Activated naive CD8-positive, alpha-beta T cell treated with anti-CD3 and anti-CD28 coated beads, Interleukin-2, amount 50 U/mL, for 24 hours (primary cell): ENCODE measurements around the gene GNMT.

Experiments used
- ATAC-seq: fragments of 150-1000 bp; cut with Tn5 transposase; one replicate; pipeline ENCODE4 v1.10.0; 2021
- DNase-seq: peaks from one replicate; pipeline ENCODE4 v3.0.0; 2021
- H3K27ac Mint-ChIP-seq: one replicate; pipeline ENCODE4 v1.8.0; 2021; ENCODE audit warnings: mild to moderate bottlenecking, mixed read lengths
- H3K27me3 Mint-ChIP-seq: one replicate; pipeline ENCODE4 v1.8.0; 2021; ENCODE audit warnings: mixed read lengths
- H3K36me3 Mint-ChIP-seq: one replicate; pipeline ENCODE4 v1.8.0; 2021; ENCODE audit warnings: low read depth, mixed read lengths
- H3K4me1 Mint-ChIP-seq: one replicate; pipeline ENCODE4 v1.8.0; 2021; ENCODE audit warnings: mixed read lengths
- H3K4me3 Mint-ChIP-seq: one replicate; pipeline ENCODE4 v1.8.0; 2021; ENCODE audit warnings: mild to moderate bottlenecking, moderate library complexity, mixed read lengths
- H3K9me3 Mint-ChIP-seq: one replicate; pipeline ENCODE4 v1.8.0; 2021; ENCODE audit warnings: mixed read lengths

GNMT gene

DNA sequence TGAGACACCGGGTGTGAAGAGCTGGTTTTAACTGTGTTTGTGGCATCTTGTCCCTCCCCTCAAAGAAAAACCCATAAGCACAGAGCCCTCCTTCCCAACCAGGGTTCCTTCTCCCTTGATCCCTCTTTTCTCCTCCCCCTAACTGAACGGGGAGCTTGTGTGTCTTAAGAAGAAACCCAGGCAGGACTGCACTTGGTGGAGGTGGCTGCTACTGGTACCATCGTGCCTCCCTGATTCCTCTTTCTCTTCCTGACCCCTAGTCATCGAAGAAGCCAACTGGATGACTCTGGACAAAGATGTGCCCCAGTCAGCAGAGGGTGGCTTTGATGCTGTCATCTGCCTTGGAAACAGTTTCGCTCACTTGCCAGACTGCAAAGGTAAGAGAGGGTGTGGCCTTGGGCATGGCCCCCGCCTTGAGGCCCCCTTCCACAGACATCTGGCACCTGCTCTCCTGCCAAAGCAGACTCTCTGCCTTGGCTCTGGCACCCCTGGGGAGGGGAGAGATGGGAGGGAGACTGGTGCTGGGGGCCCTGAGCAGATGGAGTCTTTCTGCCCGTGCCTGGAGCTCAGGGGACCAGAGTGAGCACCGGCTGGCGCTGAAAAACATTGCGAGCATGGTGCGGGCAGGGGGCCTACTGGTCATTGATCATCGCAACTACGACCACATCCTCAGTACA lies 2.1 kb downstream of the GNMT start:
- ATAC-seq = no peak
- H3K36me3 Mint-ChIP-seq = peaks cover 1% of the 10 kb centered on the region
- no peak for DNase-seq
- no peaks in the 10 kb centered on the region for H3K9me3 Mint-ChIP-seq
- H3K4me3 Mint-ChIP-seq = no peak overlapping the region
- peaks cover 12% of the 10 kb centered on the region for H3K4me1 Mint-ChIP-seq
- H3K27me3 Mint-ChIP-seq = peaks cover 1% of the 10 kb centered on the region
- no peak overlapping the region for H3K27ac Mint-ChIP-seq

DNA sequence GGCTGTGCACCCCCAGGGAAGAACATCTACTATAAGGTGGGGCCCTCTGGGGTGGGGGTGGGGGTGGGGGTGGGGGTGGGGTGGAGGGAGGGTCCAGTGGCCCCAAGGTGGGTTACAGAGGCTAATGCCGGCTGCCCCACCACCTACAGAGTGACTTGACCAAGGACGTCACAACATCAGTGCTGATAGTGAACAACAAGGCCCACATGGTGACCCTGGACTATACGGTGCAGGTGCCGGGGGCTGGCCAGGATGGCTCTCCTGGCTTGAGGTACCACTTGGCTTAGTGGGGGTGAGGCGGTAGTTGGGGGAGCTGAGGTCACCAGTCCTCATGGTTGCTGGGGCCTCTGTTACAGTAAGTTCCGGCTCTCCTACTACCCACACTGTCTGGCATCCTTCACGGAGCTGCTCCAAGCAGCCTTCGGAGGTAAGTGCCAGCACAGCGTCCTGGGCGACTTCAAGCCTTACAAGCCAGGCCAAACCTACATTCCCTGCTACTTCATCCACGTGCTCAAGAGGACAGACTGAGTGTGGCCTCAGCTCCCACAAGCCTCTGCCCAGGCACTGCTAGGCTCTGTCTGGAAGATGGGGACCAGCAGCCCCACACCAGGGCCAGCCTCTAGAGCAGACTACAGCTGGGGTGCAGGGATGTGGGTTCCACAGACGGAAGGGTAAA lies 2.8 kb downstream of the GNMT start:
- Mint-ChIP-seq H3K4me3 (no peak overlapping the region), H3K36me3 (peaks cover 1% of the 10 kb centered on the region), H3K4me1 (peaks cover 12% of the 10 kb centered on the region), H3K27me3 (peaks cover 1% of the 10 kb centered on the region), H3K9me3 (no peaks in the 10 kb centered on the region), H3K27ac (no peak overlapping the region)
- DNase-seq = no peak
- no peak for ATAC-seq

DNA sequence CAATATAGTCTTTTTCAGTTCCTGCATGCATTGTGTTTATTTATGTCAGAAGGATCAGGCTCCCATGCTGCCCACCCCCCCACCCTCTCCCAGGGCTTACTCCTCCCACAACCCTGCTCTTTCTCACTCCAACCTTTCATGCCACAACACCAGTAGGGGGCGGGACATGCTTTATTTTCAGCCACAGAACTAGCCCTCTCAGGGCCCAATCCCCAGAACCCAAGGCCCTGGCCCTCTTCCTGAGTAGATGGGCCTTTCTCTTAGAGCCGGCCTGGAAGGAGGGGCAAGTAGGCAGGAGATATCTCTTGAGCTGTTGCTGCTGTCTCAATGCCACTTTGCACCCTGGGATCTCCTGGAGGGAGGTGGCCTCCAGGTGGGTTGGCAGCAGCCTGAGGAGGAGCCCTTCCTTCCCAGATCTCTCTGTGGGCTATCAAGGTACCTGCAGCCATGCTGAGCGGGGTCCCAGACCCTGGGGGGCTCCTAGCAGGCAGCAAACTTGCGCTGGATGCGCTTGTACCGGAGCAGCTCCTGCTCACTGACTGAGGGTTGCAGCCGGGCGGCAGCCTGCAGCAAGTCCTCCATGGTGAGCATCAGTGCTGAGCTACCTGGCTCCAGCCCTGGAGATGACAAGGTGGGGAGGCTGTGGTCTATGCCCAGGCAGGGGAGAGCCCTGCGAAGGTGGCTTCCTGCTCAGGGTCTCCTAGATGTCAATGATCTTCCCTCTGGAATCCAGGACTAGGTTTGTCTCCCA lies 3.5 kb downstream of the GNMT start:
- DNase-seq (peak; percentile 46), ATAC-seq (peak; percentile 41)
- H3K9me3 Mint-ChIP-seq = no peaks in the 10 kb centered on the region
- H3K36me3 Mint-ChIP-seq = peaks cover 1% of the 10 kb centered on the region
- peaks cover 12% of the 10 kb centered on the region for H3K4me1 Mint-ChIP-seq
- no peak overlapping the region for H3K27ac Mint-ChIP-seq
- peaks cover 1% of the 10 kb centered on the region for H3K27me3 Mint-ChIP-seq
- H3K4me3 Mint-ChIP-seq = no peak overlapping the region

DNA sequence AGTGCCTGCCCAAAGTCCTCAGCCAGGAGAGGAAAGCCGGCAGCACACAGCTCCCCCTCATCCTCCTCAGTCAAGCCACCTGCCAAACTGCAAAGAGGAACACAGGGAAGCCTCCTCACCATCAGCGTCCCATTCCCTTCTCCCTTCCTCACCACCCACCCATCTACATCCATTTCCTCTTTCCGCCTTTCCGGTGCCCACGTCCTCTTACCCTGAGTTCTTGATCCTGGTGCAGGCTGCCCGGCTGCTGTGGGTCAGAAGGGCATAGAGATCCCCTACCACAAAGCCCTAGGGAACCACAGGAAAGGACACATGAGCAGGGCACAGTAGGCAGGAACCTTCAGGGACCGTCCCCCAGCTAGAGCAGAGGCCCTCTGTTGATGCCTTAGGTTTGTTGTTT lies 6.0 kb downstream of the GNMT start:
- H3K27me3 Mint-ChIP-seq = no peaks in the 10 kb centered on the region
- DNase-seq (no peak), ATAC-seq (no peak)
- H3K27ac Mint-ChIP-seq = no peak overlapping the region
- H3K36me3 Mint-ChIP-seq = peaks cover 1% of the 10 kb centered on the region
- H3K4me3 Mint-ChIP-seq = no peak overlapping the region
- peaks cover 15% of the 10 kb centered on the region for H3K4me1 Mint-ChIP-seq
- no peaks in the 10 kb centered on the region for H3K9me3 Mint-ChIP-seq

DNA sequence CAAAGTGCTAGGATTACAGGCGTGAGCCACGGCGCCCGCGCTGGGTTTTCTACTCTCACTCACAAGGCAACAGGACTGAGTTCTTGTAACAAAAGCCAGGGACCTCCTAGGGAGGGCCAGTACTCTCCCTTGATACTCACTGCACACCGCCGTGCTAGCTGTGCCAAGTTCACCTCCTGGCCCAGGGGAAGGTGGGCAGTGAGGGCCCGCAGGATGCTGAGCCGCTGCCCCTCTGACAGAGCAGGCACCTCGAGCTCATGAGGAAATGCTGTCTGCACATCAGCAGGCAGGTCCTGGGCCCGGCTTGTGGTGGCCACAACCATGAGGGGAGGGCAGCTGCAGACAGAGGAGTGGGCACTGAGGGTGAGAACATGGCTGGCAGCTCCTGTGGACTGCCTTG lies 6.7 kb downstream of the GNMT start:
- DNase-seq (no peak), ATAC-seq (no peak)
- Mint-ChIP-seq H3K9me3 (no peaks in the 10 kb centered on the region), H3K36me3 (peaks cover 1% of the 10 kb centered on the region), H3K27me3 (no peaks in the 10 kb centered on the region), H3K27ac (no peak overlapping the region), H3K4me3 (no peak overlapping the region), H3K4me1 (peaks cover 18% of the 10 kb centered on the region)

DNA sequence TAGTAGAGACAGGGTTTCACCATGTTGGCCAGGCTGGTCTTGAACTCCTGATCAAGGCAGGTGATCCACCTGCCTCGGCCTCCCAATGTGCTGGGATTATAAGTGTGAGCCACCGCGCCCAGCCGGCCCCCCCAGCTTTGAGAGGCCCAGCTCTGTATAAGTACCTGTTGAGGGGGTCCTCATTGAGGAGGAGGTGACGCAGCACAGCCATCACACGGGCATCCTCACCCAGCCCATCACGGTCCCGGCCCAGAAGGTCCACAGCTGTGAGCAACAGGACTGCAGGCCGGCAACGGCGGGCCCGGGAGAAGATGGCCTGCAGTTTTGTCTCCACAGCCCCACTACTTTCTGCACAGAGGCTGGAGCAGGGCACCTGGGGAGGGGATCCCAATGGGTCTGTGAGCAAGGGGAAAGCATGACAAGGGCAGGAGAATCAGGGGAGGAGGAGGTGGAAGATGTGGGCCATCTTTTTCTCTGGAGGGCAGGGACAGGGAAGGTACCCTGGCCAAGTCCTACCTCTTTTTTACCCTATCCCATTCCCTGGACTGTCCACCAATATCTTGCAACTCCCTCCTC lies 7.7 kb downstream of the GNMT start:
- no peak for ATAC-seq
- H3K36me3 Mint-ChIP-seq = no peaks in the 10 kb centered on the region

DNA sequence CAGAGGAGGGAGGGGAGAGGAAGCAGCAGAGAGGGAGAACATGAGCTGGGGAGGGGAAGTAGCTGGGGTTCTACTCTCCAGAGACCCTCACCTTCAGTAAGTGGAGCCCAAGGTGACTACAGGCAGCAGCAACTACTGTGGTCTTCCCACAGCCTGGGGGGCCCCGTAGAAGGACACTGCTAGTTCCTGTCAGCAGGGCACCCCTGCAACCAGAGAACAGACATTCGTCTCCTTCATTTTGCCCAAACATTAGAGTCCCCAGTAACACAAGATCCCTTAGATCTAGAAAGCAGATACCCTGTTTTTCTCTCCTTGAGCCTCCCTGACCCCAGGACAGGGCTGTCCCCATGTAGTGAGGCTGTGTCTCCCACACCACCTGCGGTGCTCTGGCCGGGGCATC lies 8.2 kb downstream of the GNMT start:
- no peak overlapping the region for H3K27ac Mint-ChIP-seq
- ATAC-seq = no peak
- H3K9me3 Mint-ChIP-seq = no peaks in the 10 kb centered on the region

More for the DNA sequence above, 7.7 kb downstream of the GNMT start:
- peaks cover 18% of the 10 kb centered on the region for H3K4me1 Mint-ChIP-seq
- no peaks in the 10 kb centered on the region for H3K9me3 Mint-ChIP-seq
- H3K27me3 Mint-ChIP-seq = no peaks in the 10 kb centered on the region
- no peak overlapping the region for H3K27ac Mint-ChIP-seq
- H3K4me3 Mint-ChIP-seq = no peak overlapping the region
- no peak for DNase-seq

DNA sequence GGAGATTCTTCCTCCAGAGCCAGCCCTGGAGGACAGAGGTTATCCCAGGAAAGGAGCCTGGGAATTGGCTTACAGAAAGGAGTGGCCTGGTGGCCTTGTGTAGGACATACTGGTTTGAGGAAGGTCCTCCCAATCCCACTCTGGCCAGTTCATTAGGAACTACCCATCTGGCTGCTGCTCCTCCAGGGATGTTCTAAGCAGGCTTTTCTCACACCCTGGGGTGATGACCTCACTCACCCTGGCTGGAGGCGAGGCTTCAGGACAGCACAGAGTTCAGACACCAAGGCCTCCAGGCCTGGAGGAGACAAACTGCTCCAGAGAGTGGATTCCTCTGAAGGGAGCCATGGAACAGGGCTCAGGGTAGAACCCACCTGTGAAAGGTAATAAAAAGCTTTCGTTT lies 8.9 kb downstream of the GNMT start:
- Mint-ChIP-seq H3K9me3 (no peaks in the 10 kb centered on the region), H3K4me3 (no peak overlapping the region), H3K36me3 (no peaks in the 10 kb centered on the region), H3K4me1 (peaks cover 23% of the 10 kb centered on the region), H3K27me3 (no peaks in the 10 kb centered on the region), H3K27ac (no peak overlapping the region)
- ATAC-seq (no peak), DNase-seq (no peak)

More for the DNA sequence above, 8.2 kb downstream of the GNMT start:
- no peak overlapping the region for H3K4me3 Mint-ChIP-seq
- H3K4me1 Mint-ChIP-seq = peaks cover 19% of the 10 kb centered on the region
- H3K36me3 Mint-ChIP-seq = no peaks in the 10 kb centered on the region
- no peaks in the 10 kb centered on the region for H3K27me3 Mint-ChIP-seq
- DNase-seq = no peak

DNA sequence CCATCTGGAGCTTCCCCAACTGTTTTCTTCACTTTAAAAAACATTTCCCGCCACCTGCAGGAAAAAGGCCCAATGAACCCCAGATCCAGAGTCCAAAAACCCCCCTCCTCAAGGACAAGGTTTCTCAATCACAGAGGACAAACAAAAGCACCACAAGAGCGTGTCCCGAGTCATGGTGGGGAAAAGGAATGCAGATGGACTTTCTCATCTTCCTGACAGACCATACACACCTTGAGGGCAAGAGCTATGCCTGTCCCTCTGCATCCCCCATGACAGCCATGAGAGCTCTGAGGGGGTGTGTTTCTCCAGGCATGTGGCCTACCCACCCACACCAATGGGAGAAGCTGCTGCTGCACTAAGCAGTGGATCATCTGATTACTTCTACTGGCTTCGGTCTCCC lies 9.4 kb downstream of the GNMT start:
- Mint-ChIP-seq H3K27ac (no peak overlapping the region), H3K9me3 (no peaks in the 10 kb centered on the region), H3K36me3 (no peaks in the 10 kb centered on the region), H3K4me3 (no peak overlapping the region), H3K27me3 (no peaks in the 10 kb centered on the region), H3K4me1 (peaks cover 28% of the 10 kb centered on the region)
- ATAC-seq (no peak), DNase-seq (no peak)

DNA sequence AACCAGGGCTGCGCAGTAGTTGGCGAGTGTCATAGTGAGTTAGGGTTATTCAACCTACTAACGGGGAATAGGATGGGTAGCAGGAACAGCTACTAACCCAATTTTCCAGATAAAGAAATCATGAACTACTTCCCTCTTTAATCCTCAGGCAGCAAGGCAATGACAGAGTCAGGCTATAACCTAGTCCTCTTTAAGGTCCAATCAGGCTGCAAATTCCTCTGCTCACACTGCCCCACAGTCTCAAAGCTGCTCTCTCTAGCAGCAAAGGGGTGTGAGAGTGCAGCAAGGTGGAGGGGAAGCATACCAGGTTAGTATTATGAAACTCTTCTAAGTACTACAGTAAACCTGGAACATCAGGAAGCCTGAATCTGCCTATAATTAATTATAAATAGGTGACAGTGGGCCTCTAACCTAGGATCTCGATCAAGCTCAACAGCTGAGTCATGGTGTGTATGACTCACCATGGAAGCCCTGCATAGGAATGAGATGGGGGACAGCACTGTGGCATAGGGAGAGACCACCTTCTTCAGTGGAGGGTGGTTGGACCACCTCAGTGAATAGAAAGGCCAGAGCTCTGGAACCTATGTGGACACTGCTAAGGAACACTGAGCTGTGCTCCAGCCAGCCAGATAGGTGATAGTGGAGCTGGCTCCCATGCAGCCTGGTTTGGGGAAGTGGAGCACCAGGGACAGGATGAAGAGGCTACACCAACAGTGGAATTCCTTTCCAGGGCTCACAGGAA lies 10.5 kb downstream of the GNMT start:
- Mint-ChIP-seq H3K27ac (peak overlapping the region; percentile 5), H3K36me3 (peaks cover 2% of the 10 kb centered on the region), H3K4me3 (no peak overlapping the region)

DNA sequence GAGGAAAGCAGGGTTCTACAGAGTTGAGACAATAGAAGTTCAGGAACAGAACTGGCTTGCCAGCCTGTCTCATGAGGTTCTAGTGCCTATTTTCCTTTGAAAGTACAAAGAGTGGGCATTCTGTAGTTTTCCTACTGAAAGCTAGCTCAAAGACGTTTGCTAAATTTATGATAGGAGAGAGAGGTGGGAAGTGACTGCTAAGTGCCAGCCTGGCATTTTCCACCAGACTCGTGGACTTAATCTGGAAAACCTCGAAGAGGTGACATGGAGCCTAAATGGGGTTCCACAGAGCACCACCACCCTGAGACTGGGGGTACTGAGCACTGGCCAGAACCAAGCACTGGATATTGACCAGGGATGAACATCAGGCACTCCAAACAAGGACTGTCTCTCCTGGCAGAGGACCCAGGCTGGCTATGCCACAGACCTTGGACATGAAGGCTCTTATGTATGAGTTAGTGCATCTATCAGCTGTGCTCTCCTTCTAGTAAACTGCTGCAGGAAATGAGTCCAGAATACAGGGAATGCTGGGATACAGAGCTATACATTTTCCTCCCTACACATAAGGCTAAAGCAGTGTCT lies 11.3 kb downstream of the GNMT start:
- Mint-ChIP-seq H3K36me3 (peaks cover 8% of the 10 kb centered on the region), H3K4me3 (no peak overlapping the region), H3K9me3 (no peaks in the 10 kb centered on the region), H3K27ac (no peak overlapping the region), H3K4me1 (peaks cover 45% of the 10 kb centered on the region), H3K27me3 (no peaks in the 10 kb centered on the region)
- DNase-seq = no peak
- no peak for ATAC-seq

More for the DNA sequence above, 10.5 kb downstream of the GNMT start:
- H3K4me1 Mint-ChIP-seq = peaks cover 37% of the 10 kb centered on the region
- ATAC-seq (peak; percentile 81), DNase-seq (peak; percentile 38)
- no peaks in the 10 kb centered on the region for H3K27me3 Mint-ChIP-seq
- no peaks in the 10 kb centered on the region for H3K9me3 Mint-ChIP-seq

DNA sequence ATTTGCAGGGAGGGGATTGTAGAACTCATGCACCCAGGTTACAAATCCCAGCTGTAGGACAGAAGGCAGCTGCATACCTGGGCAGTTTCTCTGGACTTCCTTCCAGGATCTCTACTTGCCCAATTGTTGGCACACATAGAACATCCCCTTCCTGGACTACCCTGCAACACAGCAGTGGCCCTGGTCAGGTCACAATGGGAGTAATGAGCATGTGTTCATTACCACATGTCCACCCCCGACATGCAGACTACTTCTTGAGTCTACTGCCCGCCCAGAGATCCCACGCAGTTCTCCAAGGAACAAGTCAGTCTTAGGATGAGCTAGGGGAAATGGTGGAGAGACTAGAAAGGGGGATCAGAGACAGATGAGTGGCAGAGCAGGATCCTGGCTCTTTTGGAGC lies 13.4 kb downstream of the GNMT start:
- Mint-ChIP-seq H3K36me3 (peaks cover 16% of the 10 kb centered on the region), H3K9me3 (no peaks in the 10 kb centered on the region), H3K27me3 (no peaks in the 10 kb centered on the region), H3K4me1 (peaks cover 54% of the 10 kb centered on the region), H3K4me3 (no peak overlapping the region), H3K27ac (peak overlapping the region; percentile 22)
- ATAC-seq = no peak
- no peak for DNase-seq

DNA sequence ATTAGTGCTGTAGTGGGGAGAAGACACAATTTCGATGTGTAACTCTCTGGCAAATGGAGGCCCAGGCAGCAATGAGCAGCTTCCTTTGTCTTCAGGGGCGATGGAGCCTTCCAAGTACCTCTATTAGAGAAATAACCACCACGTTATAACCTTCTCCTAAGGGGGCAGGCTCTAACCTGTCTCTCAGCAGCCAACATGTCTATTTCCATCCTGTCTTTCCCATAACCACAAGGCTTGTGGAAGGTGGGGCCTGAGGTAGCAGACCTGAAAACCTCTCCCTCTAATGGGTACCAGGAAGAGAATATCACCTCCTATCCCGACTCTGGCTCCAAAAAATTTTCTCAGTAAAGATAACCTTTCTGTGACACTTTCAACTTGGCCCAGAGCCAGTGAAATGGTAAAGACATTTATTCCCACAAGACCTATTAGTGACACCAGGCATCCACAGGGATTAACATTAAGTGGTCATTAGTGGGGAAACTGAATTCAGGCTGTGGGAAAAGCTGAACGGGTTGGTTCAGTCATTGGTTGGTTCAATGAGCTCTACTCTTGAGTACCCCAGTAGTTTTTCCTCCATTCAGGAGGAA lies 14.5 kb downstream of the GNMT start:
- H3K27ac Mint-ChIP-seq = peak overlapping the region; percentile 76
- H3K4me1 Mint-ChIP-seq = peaks cover 65% of the 10 kb centered on the region
- peak; percentile 18 for DNase-seq
- H3K36me3 Mint-ChIP-seq = peaks cover 16% of the 10 kb centered on the region
- no peaks in the 10 kb centered on the region for H3K27me3 Mint-ChIP-seq
- H3K9me3 Mint-ChIP-seq = no peaks in the 10 kb centered on the region
- H3K4me3 Mint-ChIP-seq = peak overlapping the region; percentile 11
- ATAC-seq = no peak

DNA sequence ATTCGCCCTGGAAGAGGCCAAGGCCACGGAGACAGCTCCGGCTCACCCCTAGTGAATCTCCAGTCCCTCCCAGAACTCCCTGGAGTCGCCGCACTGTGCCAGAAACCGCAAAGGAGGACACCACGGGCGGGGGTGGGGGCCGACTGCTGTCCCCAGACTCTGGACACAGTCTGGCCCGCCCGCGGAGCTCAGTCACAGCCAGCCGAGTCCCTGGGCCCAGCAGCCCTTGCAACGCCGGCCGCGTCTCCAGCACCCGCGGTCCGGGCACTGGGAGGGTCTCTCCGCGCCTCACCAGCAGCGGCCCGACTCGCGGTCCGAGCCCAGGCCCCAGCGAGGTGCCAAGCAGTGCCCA lies 17.9 kb downstream of the GNMT start:
- no peaks in the 10 kb centered on the region for H3K27me3 Mint-ChIP-seq
- ATAC-seq (peak; percentile 2), DNase-seq (peak; percentile 23)
- peak overlapping the region; percentile 92 for H3K4me3 Mint-ChIP-seq
- H3K9me3 Mint-ChIP-seq = no peaks in the 10 kb centered on the region
- H3K27ac Mint-ChIP-seq = peak overlapping the region; percentile 88
- H3K36me3 Mint-ChIP-seq = peaks cover 16% of the 10 kb centered on the region
- peaks cover 58% of the 10 kb centered on the region for H3K4me1 Mint-ChIP-seq
